ENCODE data around the gene UNC13D.
"Not testable (repeated sequence)": the region's sequence is repeated elsewhere in the genome, so short reads cannot be mapped to it uniquely, and the experiment has no call there.

The UNC13D gene

GRCh38 chr17:75874323-75875181, 30.3 kb upstream of the UNC13D start:
- no peak for DNase-seq (ENCODE audit: low read depth in 3 of 3)

- DNase-seq (ENCODE audit: low read depth in 3 of 3): no peak
Observed at GRCh38 chr17:75873587-75874322, 29.6 kb upstream of the UNC13D start.

GRCh38 chr17:75872434-75873351, 28.5 kb upstream of the UNC13D start:
- peak in 1 of 3 experiments; percentile 31 for DNase-seq (ENCODE audit: low read depth in 3 of 3)

- not testable (repeated sequence) for DNase-seq (ENCODE audit: low read depth in 3 of 3)
Observed at GRCh38 chr17:75870228-75870627, 26.0 kb upstream of the UNC13D start.

- no peak for DNase-seq (ENCODE audit: low read depth in 3 of 3)
Observed at GRCh38 chr17:75869282-75870141, 25.3 kb upstream of the UNC13D start.

- DNase-seq (ENCODE audit: low read depth in 3 of 3): not testable (repeated sequence)
Observed at GRCh38 chr17:75868730-75869281, 24.6 kb upstream of the UNC13D start.

- DNase-seq (ENCODE audit: low read depth in 3 of 3): not testable (repeated sequence)
Observed at GRCh38 chr17:75865404-75866188, 21.4 kb upstream of the UNC13D start.

- DNase-seq (ENCODE audit: low read depth in 3 of 3): not testable (repeated sequence)
Observed at GRCh38 chr17:75864887-75865286, 20.7 kb upstream of the UNC13D start.

GRCh38 chr17:75864448-75864871, 20.3 kb upstream of the UNC13D start:
- no peak for DNase-seq (ENCODE audit: low read depth in 3 of 3)

- DNase-seq (ENCODE audit: low read depth in 3 of 3): no peak
Observed at GRCh38 chr17:75861927-75862317, 17.7 kb upstream of the UNC13D start.

- DNase-seq (ENCODE audit: low read depth in 3 of 3): not testable (repeated sequence)
Observed at GRCh38 chr17:75859358-75859757, 15.2 kb upstream of the UNC13D start.

GRCh38 chr17:75856062-75856756, 12.0 kb upstream of the UNC13D start:
- no peak for DNase-seq (ENCODE audit: low read depth in 3 of 3)

- peak; percentile 87 to 98 (median 96) for DNase-seq (ENCODE audit: low read depth in 3 of 3)
Observed at GRCh38 chr17:75855310-75856061, 11.3 kb upstream of the UNC13D start, which contains the start of gene WBP2. Gene WBP2, minus strand, starts transcription at chr17:75855335. Its CDS starts 38 bp downstream, at chr17:75855297.

- no peak for DNase-seq (ENCODE audit: low read depth in 3 of 3)
Observed at GRCh38 chr17:75854881-75855309, 10.7 kb upstream of the UNC13D start.

GRCh38 chr17:75854101-75854748, 10.0 kb upstream of the UNC13D start:
- no peak for DNase-seq (ENCODE audit: low read depth in 3 of 3)

- no peak for DNase-seq (ENCODE audit: low read depth in 3 of 3)
Observed at GRCh38 chr17:75853433-75853832, 9.2 kb upstream of the UNC13D start.

GRCh38 chr17:75851693-75851991, 7.4 kb upstream of the UNC13D start:
- DNase-seq (ENCODE audit: low read depth in 3 of 3): not testable (repeated sequence)

Data from stimulated activated CD4-positive, alpha-beta T cell treated with anti-CD3 and anti-CD28 coated beads, TNF-alpha, amount 100 ng/mL, for 4 hours (primary cell).